Mammary epithelial cell (primary cell): ENCODE data around the gene ERG.

ENCODE experiments used
- CTCF ChIP-seq, 2 donors: IDR thresholded peaks in 1 of 2; conservative IDR thresholded peaks in 1 of 2; 2 replicates each; pipeline ENCODE4 v1.5.1; 2011 to 2012; ENCODE audit warnings: inconsistent platforms in 2 of 2, low read length in 2 of 2, mild to moderate bottlenecking in 2 of 2, control low read depth in 1 of 2, low read depth in 1 of 2; ENCODE audit not compliant: insufficient read depth in 1 of 2; ENCODE audit errors: extremely low read depth in 1 of 2
- EZH2 ChIP-seq: IDR thresholded peaks from 2 replicates; pipeline ENCODE4 v1.6.1; 2012; ENCODE audit warnings: low read length, inconsistent platforms, borderline replicate concordance

GRCh38 chr21:38392661-38393060 lies 105.6 kb downstream of the ERG start:
- TF ChIP-seq EZH2 (no peak), CTCF (conservative IDR thresholded peaks at IDR 0.05 in 1 of 2, IDR thresholded peaks at IDR 0.05 in 1 of 2; ENCODE audit: extremely low read depth in 1 of 2, insufficient read depth in 1 of 2, low read depth in 1 of 2, low read length in 2 of 2) (no peak)
